Limb (tissue), 2 donors: ENCODE data around the gene PFAS.
"Not testable (repeated sequence)": the region's sequence is repeated elsewhere in the genome, so short reads cannot be mapped to it uniquely, and the experiment has no call there.

Experiments
- DNase-seq, 2 donors: peaks; one replicate each; pipeline ENCODE4 v3.0.0-alpha.2; 2016; ENCODE audit errors: extremely low spot score in 2 of 2

The PFAS gene

GRCh38 chr17:8226536-8227237 is 22.4 kb upstream of the PFAS start:
- DNase-seq: peak; percentile 90 to 91

GRCh38 chr17:8227238-8227581 is 21.9 kb upstream of the PFAS start:
- no peak for DNase-seq

- no peak for DNase-seq
Observed at GRCh38 chr17:8231701-8232100, 17.4 kb upstream of the PFAS start.

GRCh38 chr17:8234361-8235270 is 14.5 kb upstream of the PFAS start:
- DNase-seq: no peak

- no peak for DNase-seq
Observed at GRCh38 chr17:8235676-8236075, 13.4 kb upstream of the PFAS start.

- DNase-seq: no peak
Observed at GRCh38 chr17:8237175-8237574, 11.9 kb upstream of the PFAS start.

GRCh38 chr17:8237886-8238285 is 11.2 kb upstream of the PFAS start:
- no peak for DNase-seq

GRCh38 chr17:8243827-8244226 is 5.3 kb upstream of the PFAS start:
- DNase-seq: no peak

GRCh38 chr17:8244768-8245167 is 4.3 kb upstream of the PFAS start:
- no peak for DNase-seq

- DNase-seq: no peak
Observed at GRCh38 chr17:8249621-8250500, 772 bp downstream of the PFAS start.

GRCh38 chr17:8251411-8251810 is 2.3 kb downstream of the PFAS start:
- DNase-seq: not testable (repeated sequence)

GRCh38 chr17:8253801-8254200 is 4.7 kb downstream of the PFAS start:
- no peak for DNase-seq

GRCh38 chr17:8254881-8255280 is 5.8 kb downstream of the PFAS start:
- DNase-seq: no peak

- no peak for DNase-seq
Observed at GRCh38 chr17:8255499-8255898, 6.4 kb downstream of the PFAS start.

- no peak for DNase-seq
Observed at GRCh38 chr17:8256291-8256690, 7.2 kb downstream of the PFAS start.

- no peak for DNase-seq
Observed at GRCh38 chr17:8256691-8257090, 7.6 kb downstream of the PFAS start.

- DNase-seq: no peak
Observed at GRCh38 chr17:8257801-8258200, 8.7 kb downstream of the PFAS start.

- DNase-seq: no peak
Observed at GRCh38 chr17:8264320-8264719, 15.2 kb downstream of the PFAS start.

- no peak for DNase-seq
Observed at GRCh38 chr17:8264836-8265542, 15.9 kb downstream of the PFAS start.

GRCh38 chr17:8266648-8267479 is 17.8 kb downstream of the PFAS start:
- DNase-seq: no peak
